Effector memory CD8-positive, alpha-beta T cell (primary cell): ENCODE data around the gene DEF6.

Experiments used
- ATAC-seq: fragments of 150-1000 bp; cut with Tn5 transposase; replicated peaks from 2 replicates; pipeline ENCODE4 v1.10.0; 2021; ENCODE audit warnings: mild to moderate bottlenecking, moderate library complexity
- DNase-seq, 3 experiments: peaks; one replicate each; pipeline ENCODE4 v3.0.0; 2021
- H3K27ac Mint-ChIP-seq, 2 donors: one replicate each; pipeline ENCODE4 v1.8.0; 2022; ENCODE audit warnings: mild to moderate bottlenecking in 2 of 2, mixed read lengths in 2 of 2, moderate library complexity in 2 of 2
- H3K27me3 Mint-ChIP-seq, 2 donors: one replicate each; pipeline ENCODE4 v1.8.0; 2022; ENCODE audit warnings: mixed read lengths in 2 of 2
- H3K36me3 Mint-ChIP-seq: one replicate; pipeline ENCODE4 v1.8.0; 2022; ENCODE audit warnings: mild to moderate bottlenecking, moderate library complexity, mixed read lengths; ENCODE audit not compliant: insufficient read depth
- H3K4me1 Mint-ChIP-seq, 2 donors: one replicate each; pipeline ENCODE4 v1.8.0; 2022; ENCODE audit warnings: low read depth in 2 of 2, mixed read lengths in 2 of 2
- H3K4me3 Mint-ChIP-seq, 2 donors: one replicate each; pipeline ENCODE4 v1.8.0; 2022; ENCODE audit warnings: mild to moderate bottlenecking in 2 of 2, mixed read lengths in 2 of 2, moderate library complexity in 2 of 2
- H3K9me3 Mint-ChIP-seq, 2 donors: one replicate each; pipeline ENCODE4 v1.8.0; 2022; ENCODE audit warnings: mixed read lengths in 2 of 2

Gene DEF6

DNA sequence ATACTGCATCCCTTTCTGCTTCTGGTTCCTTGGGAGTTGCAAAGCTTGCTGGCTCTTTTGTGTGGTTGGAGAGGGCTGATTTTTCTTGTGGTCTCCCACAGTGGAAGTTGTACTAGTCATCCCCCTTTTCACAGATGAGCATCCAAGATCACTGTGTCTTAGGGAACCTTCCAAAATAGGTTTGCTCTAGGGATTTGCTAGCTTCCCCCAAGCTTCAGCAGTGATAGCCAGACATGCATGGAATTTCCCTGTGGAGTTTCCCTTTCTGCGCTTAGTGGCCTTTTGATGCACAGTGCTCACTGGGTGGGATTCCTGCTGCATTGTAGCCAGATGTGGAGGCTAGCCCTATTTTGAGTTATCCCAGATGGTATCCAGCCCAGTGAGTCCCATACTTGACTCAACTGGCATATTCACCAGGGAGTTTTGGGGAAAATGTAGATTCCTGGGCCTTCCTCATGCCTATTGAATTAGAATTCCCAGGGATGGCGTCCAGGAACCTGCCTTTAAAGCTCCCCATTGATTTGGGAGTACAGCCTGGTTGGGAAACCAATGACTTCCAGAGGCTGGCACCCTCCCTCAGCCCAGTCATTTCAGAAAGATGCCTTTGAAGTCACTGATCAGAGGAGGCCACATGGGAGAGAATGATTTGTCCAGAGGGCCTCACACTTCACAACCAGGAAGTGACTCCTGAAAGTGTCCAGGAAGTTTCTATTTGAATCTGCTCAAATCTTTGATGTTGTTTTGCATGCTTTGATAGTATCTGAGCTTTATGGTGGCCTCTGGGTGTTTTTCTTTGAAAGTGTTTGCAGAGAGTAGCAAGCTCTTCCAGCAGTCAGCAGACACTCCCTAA is 70.6 kb downstream of the DEF6 start:
- no peak for DNase-seq
- H3K9me3 Mint-ChIP-seq = no peaks in the 10 kb centered on the region
- peaks cover 4% of the 10 kb centered on the region for H3K36me3 Mint-ChIP-seq
- peaks cover 33 to 43% of the 10 kb centered on the region in 2 donors for H3K4me1 Mint-ChIP-seq
- no peak overlapping the region for H3K4me3 Mint-ChIP-seq
- H3K27me3 Mint-ChIP-seq = no peaks in the 10 kb centered on the region
- ATAC-seq = no peak
- H3K27ac Mint-ChIP-seq = peak overlapping the region in 1 of 2 donors; percentile 1

DNA sequence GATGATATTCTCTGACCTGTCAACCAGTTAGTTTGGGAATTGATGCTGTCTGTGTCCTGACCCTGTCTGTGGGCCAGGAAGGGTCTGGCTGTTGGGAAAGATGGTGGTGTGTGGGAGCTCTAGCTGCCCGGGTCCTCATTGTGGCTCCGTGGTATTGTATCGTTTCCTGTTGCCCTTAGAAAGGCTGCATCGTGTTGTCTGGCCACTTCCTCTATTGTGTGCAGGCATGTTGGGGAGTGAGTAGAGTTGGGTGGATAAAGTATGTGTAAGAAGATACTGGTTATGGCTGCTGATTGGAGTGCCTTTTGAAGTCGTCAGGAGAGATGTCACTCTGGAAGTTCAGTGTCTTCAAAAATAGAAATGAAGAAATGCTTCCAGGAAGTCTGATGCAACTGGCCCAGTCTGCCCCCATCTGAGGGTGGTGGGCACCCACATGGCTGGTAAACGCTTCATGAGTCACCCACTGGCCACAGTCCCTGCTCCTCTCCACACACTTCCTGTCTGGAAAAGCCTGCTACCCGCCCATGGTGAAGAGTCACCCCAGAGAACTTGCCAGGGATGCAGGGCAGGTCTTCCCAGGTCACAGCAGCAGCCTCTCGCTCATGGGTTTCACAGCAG is 72.6 kb downstream of the DEF6 start:
- peaks cover 2% of the 10 kb centered on the region for H3K36me3 Mint-ChIP-seq
- ATAC-seq (peak; percentile 79), DNase-seq (no peak)
- peak overlapping the region; percentile 46 to 92 for H3K27ac Mint-ChIP-seq
- H3K9me3 Mint-ChIP-seq = no peaks in the 10 kb centered on the region
- peaks cover 33 to 41% of the 10 kb centered on the region in 2 donors for H3K4me1 Mint-ChIP-seq
- H3K4me3 Mint-ChIP-seq = peak overlapping the region; percentile 63 to 66
- H3K27me3 Mint-ChIP-seq = no peaks in the 10 kb centered on the region

GRCh38 chr6:35370785-35371493 is 73.3 kb downstream of the DEF6 start:
- H3K27me3 Mint-ChIP-seq = no peaks in the 10 kb centered on the region
- peaks cover 2% of the 10 kb centered on the region for H3K36me3 Mint-ChIP-seq
- ATAC-seq (no peak), DNase-seq (no peak)
- peaks cover 33 to 38% of the 10 kb centered on the region in 2 donors for H3K4me1 Mint-ChIP-seq
- H3K4me3 Mint-ChIP-seq = peak overlapping the region; percentile 63 to 66
- H3K27ac Mint-ChIP-seq = peak overlapping the region; percentile 46 to 92
- H3K9me3 Mint-ChIP-seq = no peaks in the 10 kb centered on the region
